Loucy (cell line): ENCODE measurements around the gene EVI5.

Source experiments
- CTCF ChIP-seq: fragments of 200-600 bp; sonication (generic); conservative IDR thresholded peaks from 2 replicates; pipeline ENCODE4 v1.5.1; 2014; ENCODE audit warnings: mild to moderate bottlenecking, antibody characterized with exemption, low read length
- EZH2phosphoT487 ChIP-seq: fragments of 200-600 bp; IDR thresholded peaks from 2 replicates; pipeline ENCODE4 v1.6.1; 2018; ENCODE audit warnings: antibody characterized with exemption, mild to moderate bottlenecking, moderate library complexity, borderline replicate concordance

GRCh38 chr1:92480200-92480812 lies 304.6 kb downstream of the EVI5 start:
- TF ChIP-seq CTCF (no peak), EZH2phosphoT487 (no peak)
